HG03460 (cell line): ENCODE measurements around the gene MSL1.
"Not testable (repeated sequence)": the region's sequence is repeated elsewhere in the genome, so short reads cannot be mapped to it uniquely, and the experiment has no call there.

Experiments
- ATAC-seq: cut with Tn5 transposase; IDR thresholded peaks from one replicate; pipeline ENCODE4 v1.9.1; 2021; ENCODE audit not compliant: unreplicated experiment

Gene MSL1

GRCh38 chr17:40124279-40125141 lies 2.7 kb downstream of the MSL1 start:
- no peak for ATAC-seq

- ATAC-seq: no peak
Observed at GRCh38 chr17:40129498-40129897, 7.7 kb downstream of the MSL1 start.

GRCh38 chr17:40130352-40131042 lies 8.7 kb downstream of the MSL1 start:
- no peak for ATAC-seq

GRCh38 chr17:40134184-40134583 lies 12.4 kb downstream of the MSL1 start:
- no peak for ATAC-seq

GRCh38 chr17:40135817-40136216 lies 14.0 kb downstream of the MSL1 start:
- no peak for ATAC-seq

- peak; percentile 15 for ATAC-seq
Observed at GRCh38 chr17:40139566-40140058, 17.8 kb downstream of the MSL1 start.

- not testable (repeated sequence) for ATAC-seq
Observed at GRCh38 chr17:40143166-40143565, 21.4 kb downstream of the MSL1 start.

GRCh38 chr17:40145476-40145875 lies 23.7 kb downstream of the MSL1 start:
- ATAC-seq: no peak

- ATAC-seq: no peak
Observed at GRCh38 chr17:40148527-40148926, 26.8 kb downstream of the MSL1 start.

GRCh38 chr17:40150276-40150675 lies 28.5 kb downstream of the MSL1 start:
- no peak for ATAC-seq

GRCh38 chr17:40151414-40151963 lies 29.7 kb downstream of the MSL1 start:
- no peak for ATAC-seq

- ATAC-seq: peak; percentile 55
Observed at GRCh38 chr17:40153603-40154236, 31.9 kb downstream of the MSL1 start.

GRCh38 chr17:40157973-40158372 lies 36.2 kb downstream of the MSL1 start:
- no peak for ATAC-seq

- ATAC-seq: no peak
Observed at GRCh38 chr17:40158438-40159013, 36.8 kb downstream of the MSL1 start.

GRCh38 chr17:40159456-40159855 lies 37.7 kb downstream of the MSL1 start:
- no peak for ATAC-seq

- no peak for ATAC-seq
Observed at GRCh38 chr17:40167685-40168261, 46.0 kb downstream of the MSL1 start.

- ATAC-seq: no peak
Observed at GRCh38 chr17:40168262-40168832, 46.6 kb downstream of the MSL1 start.

- ATAC-seq: no peak
Observed at GRCh38 chr17:40170325-40170724, 48.6 kb downstream of the MSL1 start.

GRCh38 chr17:40171750-40172149 lies 50.0 kb downstream of the MSL1 start:
- no peak for ATAC-seq

GRCh38 chr17:40173091-40173777 lies 51.5 kb downstream of the MSL1 start:
- ATAC-seq: no peak
